ENCODE results near the gene GOT1. TPM values are rescaled to one million over a fixed set of nuclear protein-coding genes. Genes with fewer than 3 reads are reported as not detected.
A peak's percentile ranks its signal among the peaks of the same experiment; 100 is the strongest.

GOT1 gene
- total RNA-seq, 1 experiment from 2014 or later, result 22.0 TPM

DNA sequence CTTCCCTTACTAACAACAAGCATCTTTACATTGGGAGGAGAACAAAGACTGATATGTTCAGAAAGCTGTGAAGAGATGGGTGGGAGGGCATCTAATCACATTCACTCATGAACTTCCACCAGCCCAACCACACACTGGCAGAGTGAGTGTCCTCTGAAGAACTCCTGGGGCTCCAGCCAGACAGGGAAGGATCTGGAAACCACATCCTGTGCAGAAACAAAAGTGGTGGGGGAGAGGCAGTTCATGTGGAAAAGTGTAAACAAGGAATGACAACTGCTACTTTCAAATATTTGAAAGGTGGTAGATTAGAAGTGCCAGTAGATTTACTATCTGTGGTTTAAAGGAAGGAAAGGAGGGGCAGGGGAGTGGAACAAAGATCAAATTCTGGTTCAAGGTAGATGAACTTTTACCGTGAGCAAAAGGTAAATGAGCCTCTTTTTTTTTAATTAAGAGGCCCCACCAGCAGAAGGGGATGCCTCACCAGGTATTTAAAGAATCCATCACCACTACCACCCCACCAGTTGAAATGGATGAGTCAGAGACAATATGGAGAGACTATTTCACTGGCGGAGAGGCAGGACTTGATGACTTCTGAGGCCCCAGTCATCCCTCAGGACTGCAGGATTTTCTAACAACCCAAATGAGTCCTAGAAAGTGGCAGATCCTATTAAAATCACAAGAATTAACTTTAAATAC, 34.5 kb downstream of the GOT1 start:
- peak; percentile 90 for DNase-seq (ENCODE audit: low read depth)

DNA sequence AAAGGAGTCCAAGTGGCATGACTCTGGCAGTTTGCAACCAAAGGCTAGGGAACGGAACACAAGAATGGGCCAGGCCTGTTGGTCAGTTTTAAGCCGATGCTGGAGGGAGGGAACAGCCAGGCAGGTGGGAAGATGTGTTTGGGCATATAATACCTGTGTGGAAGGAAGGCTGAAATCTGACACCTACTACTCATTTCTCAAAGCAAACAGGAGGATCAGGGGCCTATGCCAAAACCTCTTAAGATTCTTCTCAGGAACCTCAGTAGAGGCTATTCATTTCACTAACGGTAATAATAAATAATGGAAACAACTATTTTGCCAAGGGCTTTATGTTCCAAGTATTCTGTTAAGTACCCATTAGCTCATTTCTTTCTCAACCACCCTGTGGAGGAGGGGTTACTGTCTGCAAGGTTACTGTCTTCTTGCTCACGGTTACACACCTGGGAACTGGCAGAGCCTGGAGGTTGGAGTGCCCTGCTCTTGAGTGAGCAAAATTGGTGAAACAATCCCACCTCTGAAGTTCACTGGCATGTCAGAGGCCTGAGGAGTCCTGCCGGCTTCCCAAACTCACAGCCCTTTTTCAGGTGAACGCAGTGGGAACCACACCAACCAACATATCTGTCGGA, 35.5 kb downstream of the GOT1 start:
- DNase-seq (ENCODE audit: low read depth), result no peak

DNA sequence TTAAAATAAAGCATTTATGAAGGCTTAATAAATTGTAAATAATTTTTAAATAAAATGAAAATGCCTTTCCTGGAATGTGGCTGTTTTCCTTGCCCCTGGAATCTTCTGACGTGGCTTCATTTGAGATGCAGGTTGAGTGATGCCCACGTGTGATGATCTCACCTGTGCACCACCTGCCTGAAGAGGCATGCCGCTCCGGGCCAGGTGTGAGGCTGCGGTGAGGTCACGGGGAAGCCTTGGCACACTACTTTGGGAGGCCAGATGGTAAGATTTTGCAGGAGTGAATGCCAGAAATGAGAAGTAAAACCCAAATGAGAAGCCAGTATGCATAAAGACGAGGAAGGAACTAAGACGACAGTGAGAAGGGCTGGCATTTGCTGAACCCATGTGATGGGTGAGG, 36.2 kb downstream of the GOT1 start:
- no peak for DNase-seq (ENCODE audit: low read depth)

GRCh38 chr10:99393683-99394082, 36.7 kb downstream of the GOT1 start:
- no peak for DNase-seq (ENCODE audit: low read depth)

DNA sequence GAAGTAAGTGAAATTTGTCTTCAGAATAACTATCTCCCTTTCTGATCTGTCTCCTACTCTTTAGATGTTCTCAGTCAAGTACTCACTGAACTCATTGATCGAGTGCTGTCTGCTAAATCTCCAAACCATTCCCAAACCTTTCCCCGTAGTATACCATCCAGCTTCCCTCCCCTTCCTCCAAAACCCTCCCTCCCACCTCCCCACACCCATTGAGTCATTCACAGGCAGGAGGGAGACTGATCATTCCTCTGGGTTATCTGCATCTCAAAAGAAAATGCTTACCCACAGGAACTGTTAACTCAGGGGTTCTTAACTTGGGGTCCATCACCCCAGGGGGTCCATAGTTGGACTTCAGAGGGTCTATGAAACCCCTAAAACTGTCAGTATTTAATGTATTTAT, 37.4 kb downstream of the GOT1 start:
- no peak for DNase-seq (ENCODE audit: low read depth)

DNA sequence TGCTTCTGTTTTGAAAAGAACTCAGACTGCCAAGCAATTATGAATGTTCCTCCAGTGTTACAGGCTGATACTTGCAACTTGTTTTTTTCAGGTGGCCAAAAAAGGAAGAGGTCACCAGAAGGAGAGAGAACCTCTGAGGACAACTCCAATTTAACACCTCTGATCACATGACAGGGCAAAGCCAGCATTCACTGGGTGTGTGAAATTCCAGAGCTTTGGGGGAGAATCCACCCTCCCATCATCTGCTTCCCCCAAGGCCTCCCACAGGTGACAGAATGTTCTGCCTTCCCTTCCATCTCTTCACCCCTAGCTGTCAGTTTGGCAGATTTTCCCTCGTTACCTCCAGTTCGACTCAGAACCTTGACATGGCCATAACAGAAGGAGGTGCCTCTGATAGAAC, 39.1 kb downstream of the GOT1 start:
- no peak for DNase-seq (ENCODE audit: low read depth)

DNA sequence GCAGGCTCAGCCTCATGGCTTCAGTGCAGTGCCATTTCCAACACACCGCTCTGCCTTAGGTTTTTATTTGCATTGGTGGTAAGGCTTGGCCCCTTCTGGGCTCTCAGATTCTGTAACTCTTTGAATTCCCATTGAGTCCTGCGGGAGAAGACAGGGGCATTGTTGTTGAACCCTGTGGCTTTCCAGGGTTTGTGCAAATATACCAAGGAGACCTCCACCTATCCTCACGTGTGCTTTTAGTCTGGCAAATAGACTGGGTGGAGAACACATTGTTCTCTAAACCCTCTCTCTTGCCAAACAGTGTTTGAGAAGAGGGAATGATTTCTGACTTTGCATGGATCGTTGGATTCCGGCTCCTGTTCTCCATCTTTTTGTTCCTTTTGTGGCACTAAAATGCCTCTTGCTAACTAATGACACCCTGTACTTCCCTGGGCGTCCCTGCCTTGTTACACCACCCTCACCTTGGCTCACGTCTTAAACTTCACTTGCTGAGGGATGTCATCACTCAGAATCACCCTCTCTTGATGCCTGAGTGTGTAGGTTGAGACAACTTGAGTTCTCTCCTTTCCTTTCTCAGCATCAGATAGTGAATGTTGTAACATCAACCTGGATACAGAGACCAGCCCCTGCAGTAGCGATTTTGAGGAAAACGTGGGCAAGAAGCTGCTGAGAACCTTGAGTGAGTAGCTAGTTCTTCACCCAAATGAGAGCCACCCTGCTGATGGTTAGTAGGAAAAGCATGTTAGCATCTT, 40.5 kb downstream of the GOT1 start:
- DNase-seq (ENCODE audit: low read depth), result no peak

DNA sequence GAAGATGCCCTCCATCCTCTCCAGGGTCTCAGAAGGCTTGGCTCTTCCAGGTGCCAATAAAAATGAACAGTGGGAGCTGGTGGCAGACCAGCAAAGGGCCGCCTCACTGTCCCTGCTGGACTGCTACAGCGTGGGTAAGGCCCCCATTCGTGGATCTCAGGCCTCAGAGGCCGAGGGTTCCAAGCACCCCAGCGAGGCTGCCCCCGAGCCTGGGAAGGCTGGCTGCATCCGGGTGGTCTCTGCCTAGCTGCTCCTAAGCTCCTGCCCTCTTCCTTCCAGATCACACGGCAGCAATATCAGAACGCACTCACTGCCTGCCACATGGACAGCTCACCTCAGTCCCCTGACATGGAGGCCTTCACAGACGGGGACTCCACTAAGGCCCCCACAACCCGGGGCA, 42.9 kb downstream of the GOT1 start:
- no peak for DNase-seq (ENCODE audit: low read depth)

DNA sequence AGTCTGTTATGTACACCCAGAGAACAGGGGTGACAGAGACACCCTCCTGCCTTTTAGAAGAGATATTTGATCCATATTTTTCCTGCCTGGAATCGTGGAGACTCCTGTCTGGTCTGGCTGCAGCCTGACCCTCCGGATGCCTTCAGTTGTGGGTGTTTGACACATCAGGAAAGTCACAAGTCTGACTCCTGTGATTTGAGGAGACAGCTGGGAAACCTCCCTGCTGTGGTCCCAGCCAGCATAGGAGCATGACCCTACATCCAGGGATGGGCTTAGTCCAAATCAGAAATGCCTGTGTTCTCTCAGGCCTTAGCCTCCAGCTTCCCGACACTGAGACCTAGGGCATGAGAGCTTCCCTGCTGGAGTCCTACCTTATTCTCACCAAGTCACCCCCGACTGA, 43.4 kb downstream of the GOT1 start:
- peak; percentile 82 for DNase-seq (ENCODE audit: low read depth)

DNA sequence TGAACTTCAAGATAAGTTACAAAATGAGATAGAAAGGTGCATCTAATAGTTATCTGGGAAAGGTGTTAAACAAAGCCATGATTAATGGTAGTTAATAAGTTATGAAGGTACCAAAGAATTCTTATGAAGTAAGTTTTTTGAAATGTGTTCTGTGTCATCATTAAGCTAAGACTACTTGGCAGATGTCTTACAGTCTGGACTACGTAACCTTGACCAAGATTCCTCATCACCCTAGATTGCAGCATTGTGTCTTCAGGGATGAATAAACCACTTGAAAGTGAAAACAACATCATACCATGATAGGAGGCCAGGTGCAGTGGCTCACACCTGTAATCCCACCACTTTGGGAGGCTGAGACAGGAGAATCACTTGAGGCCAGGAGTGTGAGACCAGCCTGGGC, 48.2 kb downstream of the GOT1 start:
- DNase-seq (ENCODE audit: low read depth), result no peak

- DNase-seq (ENCODE audit: low read depth), result no peak
Measured at GRCh38 chr10:99375426-99375825, 55.0 kb downstream of the GOT1 start.

DNA sequence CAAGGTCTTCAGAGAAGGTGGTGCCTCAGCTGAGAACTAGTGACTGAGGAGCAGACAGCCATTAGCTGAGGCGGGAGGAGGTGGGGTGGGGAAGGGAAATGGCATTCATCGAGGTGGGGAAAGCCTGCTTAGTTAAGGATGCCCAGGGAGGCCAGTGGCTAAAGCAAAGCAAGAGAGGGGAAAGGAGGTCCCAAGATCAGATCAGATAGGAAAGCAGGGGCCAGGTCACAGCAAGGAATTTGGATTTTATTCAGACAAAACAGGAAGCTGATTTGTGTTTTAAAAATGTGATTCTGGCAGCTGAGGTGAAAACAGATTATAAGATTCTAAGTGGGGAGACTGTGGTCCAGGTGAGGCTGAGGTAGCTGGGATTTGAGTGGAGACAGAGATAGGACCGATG, 55.5 kb downstream of the GOT1 start:
- no peak for DNase-seq (ENCODE audit: low read depth)

- no peak for DNase-seq (ENCODE audit: low read depth)
Measured at GRCh38 chr10:99374526-99374925, 55.9 kb downstream of the GOT1 start.

DNA sequence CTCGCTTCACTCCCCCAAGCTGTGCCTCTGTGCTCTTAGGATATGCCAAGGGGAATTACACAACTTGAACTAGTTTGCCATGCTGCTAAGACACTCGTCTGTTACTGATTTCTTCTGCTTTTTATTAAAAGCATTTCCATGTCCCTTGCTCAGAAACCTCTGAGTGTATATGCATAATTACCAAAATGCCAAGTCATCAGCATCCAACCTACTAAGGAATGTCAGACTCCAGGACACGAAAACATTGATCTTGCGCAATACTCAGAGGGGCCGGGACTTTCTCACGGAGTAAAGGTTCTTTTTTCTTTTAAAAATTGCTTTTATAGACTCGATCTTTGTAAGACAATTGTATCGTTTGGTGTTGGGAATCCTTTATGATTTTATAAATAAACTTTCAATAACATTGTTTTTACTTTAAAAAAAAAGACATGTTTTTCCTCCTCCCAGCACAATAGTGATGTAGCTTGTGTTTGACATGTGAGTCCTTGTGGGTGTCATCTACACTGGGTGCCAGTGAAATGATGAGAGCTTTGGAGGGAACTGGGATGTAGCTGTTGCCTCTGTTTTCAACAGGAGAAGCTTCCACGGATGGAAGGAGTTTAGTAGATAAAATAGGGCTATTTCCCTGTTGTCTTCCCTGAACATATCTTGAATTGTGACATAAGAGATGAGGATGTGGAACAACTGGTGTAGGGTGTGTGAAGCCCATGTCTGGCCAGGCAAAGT, 57.7 kb downstream of the GOT1 start:
- DNase-seq (ENCODE audit: low read depth), result peak; percentile 9

GRCh38 chr10:99370993-99371392, 59.4 kb downstream of the GOT1 start:
- DNase-seq (ENCODE audit: low read depth), result peak; percentile 28

DNA sequence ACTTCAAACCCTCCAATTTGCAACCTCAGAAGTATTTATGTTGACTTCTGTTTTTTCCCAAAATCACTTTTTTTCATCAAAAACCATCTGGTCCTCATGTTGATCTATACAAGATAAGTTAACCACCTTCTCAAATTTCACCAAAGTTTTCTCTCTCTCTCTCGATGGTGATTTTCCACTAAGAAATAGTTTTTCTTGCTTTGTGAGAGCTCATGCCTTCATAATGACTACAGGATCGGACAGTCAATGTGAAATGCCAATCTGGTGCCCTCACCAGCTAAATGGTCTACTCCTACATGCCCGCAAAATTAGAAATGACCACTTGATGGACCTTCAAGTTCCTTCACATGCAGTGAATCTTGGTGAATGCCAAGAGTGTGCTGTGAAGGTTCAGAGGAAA, 60.9 kb downstream of the GOT1 start:
- DNase-seq (ENCODE audit: low read depth), result peak; percentile 22

- DNase-seq (ENCODE audit: low read depth), result no peak
Measured at GRCh38 chr10:99369126-99369525, 61.3 kb downstream of the GOT1 start.

- no peak for DNase-seq (ENCODE audit: low read depth)
Measured at GRCh38 chr10:99368646-99369045, 61.8 kb downstream of the GOT1 start.

GRCh38 chr10:99366666-99367065, 63.8 kb downstream of the GOT1 start:
- DNase-seq (ENCODE audit: low read depth), result no peak

DNA sequence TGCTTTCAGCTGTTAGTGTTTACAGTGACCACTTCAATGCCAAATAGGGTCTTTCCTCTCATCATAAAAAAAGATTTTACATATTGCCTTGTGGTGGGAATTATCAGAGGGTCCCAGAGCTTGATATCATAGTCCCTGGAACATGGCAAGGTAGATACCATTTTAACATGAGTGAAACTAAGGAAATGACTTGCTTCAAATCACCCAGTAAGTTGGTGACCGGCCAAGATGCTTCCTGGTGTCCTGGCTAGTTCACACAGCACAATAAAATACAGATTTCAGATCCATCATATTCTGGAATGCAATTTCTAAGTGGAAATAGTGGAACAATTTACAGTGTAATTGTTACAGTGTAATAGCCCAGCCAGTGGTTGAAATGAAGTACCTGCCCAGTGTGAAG, 64.7 kb downstream of the GOT1 start:
- DNase-seq (ENCODE audit: low read depth), result no peak

- DNase-seq (ENCODE audit: low read depth), result no peak
Measured at GRCh38 chr10:99365311-99365710, 65.1 kb downstream of the GOT1 start.

GRCh38 chr10:99364125-99364524, 66.3 kb downstream of the GOT1 start:
- no peak for DNase-seq (ENCODE audit: low read depth)
